ENCODE data around the gene GAK.

The GAK gene

DNA sequence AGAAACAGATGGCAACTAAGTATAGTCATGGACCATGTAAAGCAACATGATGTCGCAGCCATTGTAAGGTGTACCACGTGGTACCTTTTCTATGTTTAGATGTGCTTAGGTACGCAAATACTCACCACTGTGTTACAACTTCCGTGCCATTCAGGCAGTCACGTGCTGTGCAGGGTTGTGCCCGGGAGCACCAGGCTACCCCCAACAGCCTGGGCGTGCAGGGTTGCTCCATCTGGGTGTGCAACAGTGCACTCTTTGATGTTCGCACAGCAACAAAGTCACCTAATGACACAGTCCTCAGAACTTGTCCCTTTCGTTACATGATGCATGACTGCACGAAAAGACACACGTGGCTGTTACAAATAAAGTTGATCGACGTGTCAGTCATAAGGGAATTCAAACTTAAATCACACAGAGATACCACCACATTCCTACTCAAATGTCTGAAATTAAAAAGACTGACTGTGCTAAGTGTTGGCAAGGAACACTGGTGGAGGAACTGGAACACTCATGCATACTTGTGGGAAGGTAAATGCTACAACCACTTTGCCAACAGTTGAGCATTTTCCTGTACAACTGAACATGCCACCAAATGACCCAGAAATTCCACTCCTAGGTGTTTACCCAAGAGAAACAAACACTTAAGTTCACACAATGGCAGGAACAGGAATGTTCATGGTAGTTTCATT lies 130.5 kb downstream of the GAK start:
- Histone ChIP-seq H3K9me2 (replicated peaks; ENCODE audit: insufficient read depth, low read length) (no peaks in the 10 kb centered on the region), H3K27me3 (ENCODE audit: low read length) (no peaks in the 10 kb centered on the region), H4K20me1 (ENCODE audit: low read depth, low read length) (no peaks in the 10 kb centered on the region), H3K79me2 (ENCODE audit: insufficient read depth, low read length) (no peaks in the 10 kb centered on the region), H3K9me3 (ENCODE audit: insufficient read depth, low read length) (peaks cover 7% of the 10 kb centered on the region; the same call in 1 of the 2 replicates), H3K4me3 (ENCODE audit: insufficient read depth, low read length, poor library complexity, severe bottlenecking) (no peak overlapping the region), H3K36me3 (ENCODE audit: low read length) (no peaks in the 10 kb centered on the region), H3F3A (ENCODE audit: insufficient read depth) (peaks cover 24% of the 10 kb centered on the region), H3K27ac (ENCODE audit: low read depth, low read length) (peak overlapping the region; percentile 78), H3K4me2 (ENCODE audit: low read depth, low read length, poor library complexity, severe bottlenecking) (peak overlapping the region; percentile 39), H2AFZ (ENCODE audit: low read depth, low read length, severe bottlenecking) (peak overlapping the region; percentile 5), H3K9ac (ENCODE audit: low read length) (no peak overlapping the region)
- TF ChIP-seq EZH2phosphoT487 (conservative IDR thresholded peaks at IDR 0.05; ENCODE audit: low read length): no peak
- TF ChIP-seq, protein P1, sequence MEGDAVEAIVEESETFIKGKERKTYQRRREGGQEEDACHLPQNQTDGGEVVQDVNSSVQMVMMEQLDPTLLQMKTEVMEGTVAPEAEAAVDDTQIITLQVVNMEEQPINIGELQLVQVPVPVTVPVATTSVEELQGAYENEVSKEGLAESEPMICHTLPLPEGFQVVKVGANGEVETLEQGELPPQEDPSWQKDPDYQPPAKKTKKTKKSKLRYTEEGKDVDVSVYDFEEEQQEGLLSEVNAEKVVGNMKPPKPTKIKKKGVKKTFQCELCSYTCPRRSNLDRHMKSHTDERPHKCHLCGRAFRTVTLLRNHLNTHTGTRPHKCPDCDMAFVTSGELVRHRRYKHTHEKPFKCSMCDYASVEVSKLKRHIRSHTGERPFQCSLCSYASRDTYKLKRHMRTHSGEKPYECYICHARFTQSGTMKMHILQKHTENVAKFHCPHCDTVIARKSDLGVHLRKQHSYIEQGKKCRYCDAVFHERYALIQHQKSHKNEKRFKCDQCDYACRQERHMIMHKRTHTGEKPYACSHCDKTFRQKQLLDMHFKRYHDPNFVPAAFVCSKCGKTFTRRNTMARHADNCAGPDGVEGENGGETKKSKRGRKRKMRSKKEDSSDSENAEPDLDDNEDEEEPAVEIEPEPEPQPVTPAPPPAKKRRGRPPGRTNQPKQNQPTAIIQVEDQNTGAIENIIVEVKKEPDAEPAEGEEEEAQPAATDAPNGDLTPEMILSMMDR (IDR thresholded peaks at IDR 0.05; ENCODE audit: insufficient read depth, low read length, poor library complexity, severe bottlenecking): no peak

Measured in SU-DHL-6 (cell line).